ENCODE measurements around the gene PRELID1.

GRCh38 chr5:177355868-177356168, 52.2 kb downstream of the PRELID1 start:
- TF ChIP-seq CTCF (IDR thresholded peaks at IDR 0.05) (no peak), POLR2A (IDR thresholded peaks at IDR 0.05) (no peak)
